K562 (cell line): ENCODE measurements around the gene OR2V1.

Source experiments
- CTCF ChIP-seq, 3 experiments: IDR thresholded peaks in 2 of 3; conservative IDR thresholded peaks in 1 of 3; 2 replicates each; pipeline ENCODE4 v1.5.1; 2011 to 2012; ENCODE audit warnings: low read length in 3 of 3, mild to moderate bottlenecking in 3 of 3, control low read depth in 2 of 3, improper control_type of control experiment in 1 of 3, inconsistent platforms in 1 of 3, low read depth in 1 of 3, mixed read lengths in 1 of 3, moderate library complexity in 1 of 3; ENCODE audit not compliant: insufficient read depth in 2 of 3
- HMGN3 ChIP-seq: IDR thresholded peaks from 2 replicates; pipeline ENCODE4 v1.6.1; 2011; ENCODE audit warnings: borderline replicate concordance, low read depth, mild to moderate bottlenecking, mixed read lengths, low read length; ENCODE audit not compliant: insufficient read length; ENCODE audit errors: extremely low read depth
- KDM2B ChIP-seq: fragments of 250-450 bp; sonication (Bioruptor Pico); IDR thresholded peaks from 2 replicates; pipeline ENCODE4 v1.8.0; 2021; ENCODE audit warnings: mild to moderate bottlenecking, moderate library complexity
- MLX ChIP-seq, 2 experiments: fragments of 450-650 bp in 1 of 2; sonication (generic) in 1 of 2; formaldehyde crosslinking; conservative IDR thresholded peaks; 2 replicates each; pipeline versions ENCODE4 v1.4.0 to v1.8.1; 2020 to 2022; ENCODE audit warnings: mild to moderate bottlenecking in 1 of 2, missing genetic modification reagents in 1 of 2
- MTA1 ChIP-seq: fragments of 450-650 bp; IDR thresholded peaks from 2 replicates; pipeline ENCODE4 v1.6.1; 2017; ENCODE audit warnings: borderline replicate concordance
- RFX5 ChIP-seq: IDR thresholded peaks from 2 replicates; pipeline ENCODE4 v1.6.1; 2011; ENCODE audit warnings: low read depth, mild to moderate bottlenecking, improper control_type of control experiment, low read length
- ZFP91 ChIP-seq: sonication (generic); formaldehyde crosslinking; IDR thresholded peaks from 2 replicates; pipeline ENCODE4 v1.8.0; 2022; ENCODE audit warnings: mild to moderate bottlenecking, missing genetic modification reagents

- TF ChIP-seq HMGN3 (no peak), CTCF (IDR thresholded peaks at IDR 0.05 in 2 of 3, conservative IDR thresholded peaks at IDR 0.05 in 1 of 3; ENCODE audit: insufficient read depth in 2 of 3, low read depth in 1 of 3, low read length in 3 of 3) (no peak), ZFP91 (no peak), KDM2B (no peak), MLX (CRISPR knock-in tag; conservative IDR thresholded peaks at IDR 0.05) (no peak), RFX5 (no peak), MTA1 (no peak)
Observed at GRCh38 chr5:181126841-181127240, 4.1 kb downstream of the OR2V1 start.
